Body of pancreas (tissue), 4 donors: ENCODE measurements around the gene TBX15.

Experiments
- POLR2A ChIP-seq, 3 donors: fragments of 450-650 bp; IDR thresholded peaks; one replicate each; pipeline ENCODE4 v1.6.1; 2016; ENCODE audit warnings: antibody characterized with exemption in 3 of 3, mild to moderate bottlenecking in 2 of 3
- TF ChIP-seq, protein P1 (sequence below), 7 experiments: fragments of 450-650 bp in 4 of 7; fragments of 200-600 bp in 3 of 7; sonication (generic) in 3 of 7; IDR thresholded peaks; one replicate each; pipeline ENCODE4 v1.5.1; 2016 to 2019; ENCODE audit warnings: antibody characterized with exemption in 7 of 7

DNA sequence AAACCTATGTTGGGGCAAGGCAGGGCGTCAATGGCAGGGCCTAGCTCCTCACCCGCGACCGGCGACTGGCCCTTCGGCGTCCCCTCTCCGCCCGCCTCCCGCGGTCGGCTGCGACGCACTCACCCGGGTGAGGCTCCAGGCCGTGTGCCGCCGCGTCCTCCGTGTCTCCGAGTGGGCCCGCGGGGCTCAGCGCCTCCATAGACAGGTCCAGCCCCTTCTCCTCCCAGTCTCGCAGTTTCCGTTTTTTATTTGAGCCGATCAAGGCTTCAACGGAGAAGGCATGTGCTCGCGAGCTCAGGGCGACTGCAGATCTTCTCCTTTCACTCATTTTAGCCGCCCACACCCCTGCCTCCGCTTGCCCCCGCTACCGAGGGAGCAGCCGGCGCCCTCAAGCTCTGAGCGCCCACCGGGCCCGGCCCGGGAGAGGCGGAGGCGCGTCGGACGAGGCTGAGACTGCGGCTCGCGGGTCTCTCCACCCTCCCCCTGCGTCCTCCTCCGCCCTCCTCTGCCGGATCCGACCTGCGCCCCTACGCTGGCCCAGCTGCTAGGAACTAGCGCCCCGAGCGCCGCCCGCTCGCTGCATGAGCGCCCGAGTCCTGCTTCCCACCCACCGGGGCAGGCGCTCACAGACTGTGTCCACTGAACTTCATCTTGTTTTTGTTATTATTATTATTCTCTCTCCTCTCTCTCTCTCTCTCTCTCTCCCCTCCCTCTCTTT lies 516 bp downstream of the TBX15 start:
- TF ChIP-seq, protein P1, sequence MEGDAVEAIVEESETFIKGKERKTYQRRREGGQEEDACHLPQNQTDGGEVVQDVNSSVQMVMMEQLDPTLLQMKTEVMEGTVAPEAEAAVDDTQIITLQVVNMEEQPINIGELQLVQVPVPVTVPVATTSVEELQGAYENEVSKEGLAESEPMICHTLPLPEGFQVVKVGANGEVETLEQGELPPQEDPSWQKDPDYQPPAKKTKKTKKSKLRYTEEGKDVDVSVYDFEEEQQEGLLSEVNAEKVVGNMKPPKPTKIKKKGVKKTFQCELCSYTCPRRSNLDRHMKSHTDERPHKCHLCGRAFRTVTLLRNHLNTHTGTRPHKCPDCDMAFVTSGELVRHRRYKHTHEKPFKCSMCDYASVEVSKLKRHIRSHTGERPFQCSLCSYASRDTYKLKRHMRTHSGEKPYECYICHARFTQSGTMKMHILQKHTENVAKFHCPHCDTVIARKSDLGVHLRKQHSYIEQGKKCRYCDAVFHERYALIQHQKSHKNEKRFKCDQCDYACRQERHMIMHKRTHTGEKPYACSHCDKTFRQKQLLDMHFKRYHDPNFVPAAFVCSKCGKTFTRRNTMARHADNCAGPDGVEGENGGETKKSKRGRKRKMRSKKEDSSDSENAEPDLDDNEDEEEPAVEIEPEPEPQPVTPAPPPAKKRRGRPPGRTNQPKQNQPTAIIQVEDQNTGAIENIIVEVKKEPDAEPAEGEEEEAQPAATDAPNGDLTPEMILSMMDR (IDR thresholded peaks at IDR 0.05): no peak
- no peak for TF ChIP-seq POLR2A (IDR thresholded peaks at IDR 0.05)
